H9 (cell line): ENCODE data around the gene ASIC1. TPM values are rescaled to one million over a fixed set of nuclear protein-coding genes. Genes with fewer than 3 reads are reported as not detected.
A peak's percentile ranks its signal among the peaks of the same experiment; 100 is the strongest.

Experiments
- DNase-seq: peaks from one replicate; pipeline ENCODE4 v3.0.0-alpha.2; 2017
- H2AFZ ChIP-seq: one replicate; pipeline ENCODE4 v1.6.1; 2013; ENCODE audit warnings: mild to moderate bottlenecking, low read length, control low read depth, moderate library complexity
- H2AK5ac ChIP-seq: 2 replicates; pipeline ENCODE4 v1.6.1; 2013; ENCODE audit warnings: low read length, control low read depth, mixed read lengths; ENCODE audit not compliant: insufficient read length
- H2BK120ac ChIP-seq: one replicate; pipeline ENCODE4 v1.6.1; 2013; ENCODE audit warnings: low read depth, mild to moderate bottlenecking, low read length, control low read depth, inconsistent platforms; ENCODE audit not compliant: poor library complexity, severe bottlenecking
- H2BK12ac ChIP-seq: 2 replicates; pipeline ENCODE4 v1.6.1; 2013; ENCODE audit warnings: low read length, control low read depth, mixed read lengths, low read depth; ENCODE audit not compliant: insufficient read length
- H2BK15ac ChIP-seq: 2 replicates; pipeline ENCODE4 v1.6.1; 2013; ENCODE audit warnings: low read depth, low read length, control low read depth
- H2BK20ac ChIP-seq: one replicate; pipeline ENCODE4 v1.6.1; 2013; ENCODE audit warnings: low read depth, mild to moderate bottlenecking, low read length, control low read depth, inconsistent platforms; ENCODE audit not compliant: poor library complexity, severe bottlenecking
- H2BK5ac ChIP-seq: 2 replicates; pipeline ENCODE4 v1.6.1; 2013; ENCODE audit warnings: low read length, control low read depth, mixed read lengths; ENCODE audit not compliant: insufficient read length
- H3K14ac ChIP-seq: 2 replicates; pipeline ENCODE4 v1.6.1; 2013; ENCODE audit warnings: low read length, control low read depth; ENCODE audit not compliant: insufficient read depth
- H3K18ac ChIP-seq: 2 replicates; pipeline ENCODE4 v1.6.1; 2013; ENCODE audit warnings: low read depth, mild to moderate bottlenecking, mixed read lengths, low read length, control low read depth; ENCODE audit not compliant: insufficient read length
- H3K23ac ChIP-seq: 2 replicates; pipeline ENCODE4 v1.6.1; 2013; ENCODE audit warnings: low read length, control low read depth, mixed read lengths, low read depth; ENCODE audit not compliant: insufficient read length
- H3K23me2 ChIP-seq: 2 replicates; pipeline ENCODE4 v1.6.1; 2013; ENCODE audit warnings: low read depth, mild to moderate bottlenecking, mixed read lengths, low read length, control low read depth; ENCODE audit not compliant: insufficient read length, poor library complexity, severe bottlenecking
- H3K27ac ChIP-seq: 2 replicates; pipeline ENCODE4 v1.5.1; 2013; ENCODE audit warnings: low read length, control low read depth, mixed read lengths, low read depth; ENCODE audit not compliant: insufficient read length
- H3K27me3 ChIP-seq: 2 replicates; pipeline ENCODE4 v1.6.1; 2013; ENCODE audit warnings: low read length, control low read depth, inconsistent platforms; ENCODE audit not compliant: insufficient read depth
- H3K4ac ChIP-seq: 2 replicates; pipeline ENCODE4 v1.6.1; 2013; ENCODE audit warnings: low read depth, mild to moderate bottlenecking, control low read depth, inconsistent platforms, low read length, moderate library complexity
- H3K4me1 ChIP-seq: 2 replicates; pipeline ENCODE4 v1.6.1; 2013; ENCODE audit warnings: low read length, control low read depth, inconsistent platforms; ENCODE audit not compliant: insufficient read depth
- H3K4me2 ChIP-seq: 2 replicates; pipeline ENCODE4 v1.6.1; 2013; ENCODE audit warnings: low read length, control low read depth, mixed read lengths; ENCODE audit not compliant: insufficient read length, insufficient read depth
- H3K56ac ChIP-seq: 2 replicates; pipeline ENCODE4 v1.6.1; 2013; ENCODE audit warnings: low read depth, mild to moderate bottlenecking, mixed read lengths, low read length, control low read depth; ENCODE audit not compliant: insufficient read length
- H3K79me1 ChIP-seq: 2 replicates; pipeline ENCODE4 v1.6.1; 2013; ENCODE audit warnings: low read depth, mild to moderate bottlenecking, moderate library complexity, low read length, control low read depth, inconsistent platforms; ENCODE audit not compliant: insufficient read depth, poor library complexity, severe bottlenecking
- H3K79me2 ChIP-seq: 2 replicates; pipeline ENCODE4 v1.6.1; 2013; ENCODE audit warnings: low read length, control low read depth, inconsistent platforms; ENCODE audit not compliant: insufficient read depth
- H3K9ac ChIP-seq: 2 replicates; pipeline ENCODE4 v1.6.1; 2013; ENCODE audit warnings: low read length, control low read depth, mixed read lengths; ENCODE audit not compliant: insufficient read length; ENCODE audit errors: extremely low read depth
- H3K9me3 ChIP-seq: one replicate; pipeline ENCODE4 v1.6.1; 2013; ENCODE audit warnings: low read depth, low read length, inconsistent platforms; ENCODE audit not compliant: control insufficient read depth
- H3T11ph ChIP-seq: one replicate; pipeline ENCODE4 v1.6.1; 2013; ENCODE audit warnings: mild to moderate bottlenecking, low read length, control low read depth, inconsistent platforms
- H4K20me1 ChIP-seq: one replicate; pipeline ENCODE4 v1.6.1; 2013; ENCODE audit not compliant: control insufficient read depth, insufficient read length, insufficient read depth
- H4K5ac ChIP-seq: 2 replicates; pipeline ENCODE4 v1.6.1; 2013; ENCODE audit warnings: low read depth, mild to moderate bottlenecking, mixed read lengths, low read length, control low read depth; ENCODE audit not compliant: insufficient read length
- H4K8ac ChIP-seq: replicated peaks from 2 replicates; pipeline ENCODE4 v1.6.1; 2013; ENCODE audit warnings: low read length, control low read depth, mixed read lengths, low read depth; ENCODE audit not compliant: insufficient read length
- H4K91ac ChIP-seq: 2 replicates; pipeline ENCODE4 v1.6.1; 2013; ENCODE audit warnings: low read depth, mild to moderate bottlenecking, moderate library complexity, mixed read lengths, low read length, control low read depth; ENCODE audit not compliant: insufficient read length
- H3K27ac Mint-ChIP-seq, 3 experiments: 2 replicates in 2 of 3; 3 replicates in 1 of 3; pipeline ENCODE4 v1.8.0; 2020 to 2021; ENCODE audit warnings: mixed read lengths in 3 of 3, mild to moderate bottlenecking in 1 of 3, moderate library complexity in 1 of 3
- H3K27me3 Mint-ChIP-seq: 2 replicates; pipeline ENCODE4 v1.8.0; 2021; ENCODE audit warnings: low read depth, mild to moderate bottlenecking, moderate library complexity, mixed read lengths
- H3K36me3 Mint-ChIP-seq, 3 experiments: 2 replicates in 2 of 3; 3 replicates in 1 of 3; pipeline ENCODE4 v1.8.0; 2020 to 2021; ENCODE audit warnings: low read depth in 3 of 3, mixed read lengths in 3 of 3; ENCODE audit not compliant: insufficient read depth in 1 of 3
- H3K4me1 Mint-ChIP-seq, 2 experiments: 2 replicates each; pipeline ENCODE4 v1.8.0; 2020; ENCODE audit warnings: mixed read lengths in 2 of 2
- H3K4me3 Mint-ChIP-seq, 2 experiments: 2 replicates in 1 of 2; 3 replicates in 1 of 2; pipeline ENCODE4 v1.8.0; 2020 to 2021; ENCODE audit warnings: mild to moderate bottlenecking in 2 of 2, mixed read lengths in 2 of 2, moderate library complexity in 1 of 2
- H3K9me3 Mint-ChIP-seq, 2 experiments: 2 replicates in 1 of 2; 3 replicates in 1 of 2; pipeline ENCODE4 v1.8.0; 2020; ENCODE audit warnings: mild to moderate bottlenecking in 2 of 2, mixed read lengths in 2 of 2, moderate library complexity in 1 of 2
- CTCF ChIP-seq: fragments of 200-600 bp; sonication (generic); conservative IDR thresholded peaks from 3 replicates; pipeline ENCODE4 v1.8.0; 2021; ENCODE audit warnings: antibody characterized with exemption, mild to moderate bottlenecking
- WGBS: extraction: QIAGEN DNeasy Blood & Tissue Kit; methylation state at CpG from one replicate; pipeline ENCODE4 v1.1.7; 2013; ENCODE audit warnings: missing lambda C conversion rate, low lambda C conversion rate, mixed read lengths; ENCODE audit not compliant: insufficient read length; ENCODE audit errors: extremely low coverage; 5-methylcytosine and 5-hydroxymethylcytosine counted together
- total RNA-seq: library from RNA; stranded (reverse); gene quantifications from 2 replicates; pipeline ENCODE4 v1.2.1, GENCODE V29; 2021

Gene ASIC1
- total RNA-seq, 1 experiment from 2014 or later: 3.9 TPM

- no peaks in the 10 kb centered on the region for H3K79me1 ChIP-seq
- no peak overlapping the region for H3K18ac ChIP-seq
- no peak overlapping the region for H3K27ac ChIP-seq
- DNase-seq: no peak
- H2BK5ac ChIP-seq: no peak overlapping the region
- no peak overlapping the region for H3T11ph ChIP-seq
- H3K27ac Mint-ChIP-seq: peak overlapping the region in 1 of 3 experiments; percentile 1; a peak in 2 of 7 replicates
- no peak overlapping the region for H3K4me3 Mint-ChIP-seq
- no peak overlapping the region for H2AFZ ChIP-seq
- H3K4me2 ChIP-seq: no peak overlapping the region
- WGBS: no CpG with 5 or more reads among the region's 12 CpGs
- H3K79me2 ChIP-seq: no peaks in the 10 kb centered on the region
- H3K14ac ChIP-seq: no peak overlapping the region
- H3K36me3 Mint-ChIP-seq: no peaks in the 10 kb centered on the region; a peak in 1 of 7 replicates
- H2AK5ac ChIP-seq: no peak overlapping the region
- no peak for TF ChIP-seq CTCF
- H3K27me3 Mint-ChIP-seq: peaks cover 17% of the 10 kb centered on the region
- H3K23me2 ChIP-seq: no peaks in the 10 kb centered on the region
- H4K20me1 ChIP-seq: no peaks in the 10 kb centered on the region
- H3K9me3 Mint-ChIP-seq: no peaks in the 10 kb centered on the region
- no peaks in the 10 kb centered on the region for H3K4me1 ChIP-seq
- H3K27me3 ChIP-seq: no peaks in the 10 kb centered on the region
- no peak overlapping the region for H4K5ac ChIP-seq
- H3K23ac ChIP-seq: no peak overlapping the region
- H3K9me3 ChIP-seq: no peaks in the 10 kb centered on the region
- no peak overlapping the region for H4K91ac ChIP-seq
- no peak overlapping the region for H2BK120ac ChIP-seq
- H2BK20ac ChIP-seq: no peak overlapping the region
- no peak overlapping the region for H3K4ac ChIP-seq
- no peak overlapping the region for H2BK15ac ChIP-seq
- H3K4me1 Mint-ChIP-seq: peaks cover 15 to 31% of the 10 kb centered on the region in 2 experiments
- H3K56ac ChIP-seq: no peak overlapping the region
- H2BK12ac ChIP-seq: no peak overlapping the region
- H3K9ac ChIP-seq: no peak overlapping the region
- H4K8ac ChIP-seq: no peak overlapping the region
Observed at GRCh38 chr12:50077099-50077498, 19.7 kb downstream of the ASIC1 start.
